Fibroblast of lung (primary cell): ENCODE results near the gene TARS2.

Source experiments
- CTCF ChIP-seq, 2 donors: IDR thresholded peaks in 1 of 2; conservative IDR thresholded peaks in 1 of 2; 1 replicate in 1 of 2; 2 replicates in 1 of 2; pipeline ENCODE4 v1.5.1; 2011 to 2012; ENCODE audit warnings: low read length in 2 of 2, control low read depth in 1 of 2, inconsistent platforms in 1 of 2, low read depth in 1 of 2, mild to moderate bottlenecking in 1 of 2
- EZH2 ChIP-seq: IDR thresholded peaks from 2 replicates; pipeline ENCODE4 v1.5.1; 2012; ENCODE audit warnings: low read length, control low read depth, mild to moderate bottlenecking; ENCODE audit errors: missing control alignments

GRCh38 chr1:150553392-150554085 lies 66.3 kb downstream of the TARS2 start:
- TF ChIP-seq EZH2 = no peak
- no peak for TF ChIP-seq CTCF (conservative IDR thresholded peaks at IDR 0.05 in 1 of 2, IDR thresholded peaks at IDR 0.05 in 1 of 2; ENCODE audit: low read depth in 1 of 2, low read length in 2 of 2)
